Cardiac muscle cell (in vitro differentiated cells and primary cell): ENCODE measurements around the gene ADAMTS10. TPM values are rescaled to one million over a fixed set of nuclear protein-coding genes. Genes with fewer than 3 reads are reported as not detected.
A peak's percentile ranks its signal among the peaks of the same experiment; 100 is the strongest.

Experiments
- DNase-seq, 2 donors: peaks; one replicate each; pipeline versions ENCODE4 v3.0.0 to v3.0.0-alpha.2; 2010 to 2017; ENCODE audit warnings: low read depth in 1 of 2, low spot score in 1 of 2
- H3K27ac ChIP-seq: fragments of 200-600 bp; sonication (generic); 2 replicates; pipeline ENCODE4 v1.5.1; 2016
- H3K27me3 ChIP-seq: fragments of 200-600 bp; sonication (generic); 2 replicates; pipeline ENCODE4 v1.6.0; 2016; ENCODE audit warnings: control low read depth
- H3K36me3 ChIP-seq: fragments of 200-600 bp; sonication (generic); 2 replicates; pipeline ENCODE4 v1.5.1; 2016; ENCODE audit warnings: control low read depth
- H3K4me1 ChIP-seq: fragments of 200-600 bp; sonication (generic); 2 replicates; pipeline ENCODE4 v1.8.1; 2017; ENCODE audit warnings: low read depth, mild to moderate bottlenecking, mixed run types
- H3K4me3 ChIP-seq: fragments of 200-600 bp; sonication (generic); 2 replicates; pipeline ENCODE4 v1.5.1; 2016; ENCODE audit warnings: mild to moderate bottlenecking
- H3K9me3 ChIP-seq: fragments of 200-600 bp; sonication (generic); 2 replicates; pipeline ENCODE4 v1.5.1; 2017; ENCODE audit warnings: low read depth, mild to moderate bottlenecking, control low read depth
- polyA plus RNA-seq: library from polyadenylated mRNA; unstranded; fragments of >200 nt; fragmentation: Nextera tagmentation; extraction: Ambion mirVana; gene quantifications from 2 replicates; pipeline ENCODE4 v1.2.1, GENCODE V29; 2016
- total RNA-seq: library from RNA; depleted of rRNA; stranded (reverse); fragments of >200 nt; gene quantifications from 2 replicates; pipeline ENCODE4 v1.2.3, GENCODE V29; 2016
- TF ChIP-seq, protein P1 (sequence below): IDR thresholded peaks from 2 replicates; pipeline ENCODE4 v1.5.1; 2012; ENCODE audit warnings: low read depth, mild to moderate bottlenecking, low read length

Gene ADAMTS10
- total and polyA plus RNA-seq, 2 experiments from 2014 or later = 27.7 to 93.9 TPM

DNA sequence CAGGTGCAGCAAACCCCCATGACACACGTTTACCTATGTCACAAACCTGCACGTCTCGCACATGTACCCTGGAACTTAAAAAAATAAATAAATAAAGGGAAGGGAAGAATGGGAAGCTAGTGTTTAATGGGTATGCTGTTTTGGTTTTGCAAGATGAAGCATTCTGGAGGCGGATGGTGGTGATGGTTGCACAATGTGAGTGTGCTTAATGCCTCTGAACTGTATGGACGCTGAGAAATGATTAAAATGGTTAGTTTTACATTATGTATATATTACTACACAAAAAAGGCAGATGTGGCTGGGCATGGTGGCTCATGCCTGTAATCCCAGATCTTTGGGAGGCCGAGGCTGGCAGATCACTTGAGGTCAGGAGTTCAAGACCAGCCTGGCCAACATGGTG is 37.7 kb upstream of the ADAMTS10 start:
- Histone ChIP-seq H3K9me3 (no peaks in the 10 kb centered on the region), H3K27ac (no peak overlapping the region), H3K4me3 (no peak overlapping the region), H3K4me1 (no peaks in the 10 kb centered on the region), H3K36me3 (no peaks in the 10 kb centered on the region), H3K27me3 (no peaks in the 10 kb centered on the region)
- TF ChIP-seq, protein P1, sequence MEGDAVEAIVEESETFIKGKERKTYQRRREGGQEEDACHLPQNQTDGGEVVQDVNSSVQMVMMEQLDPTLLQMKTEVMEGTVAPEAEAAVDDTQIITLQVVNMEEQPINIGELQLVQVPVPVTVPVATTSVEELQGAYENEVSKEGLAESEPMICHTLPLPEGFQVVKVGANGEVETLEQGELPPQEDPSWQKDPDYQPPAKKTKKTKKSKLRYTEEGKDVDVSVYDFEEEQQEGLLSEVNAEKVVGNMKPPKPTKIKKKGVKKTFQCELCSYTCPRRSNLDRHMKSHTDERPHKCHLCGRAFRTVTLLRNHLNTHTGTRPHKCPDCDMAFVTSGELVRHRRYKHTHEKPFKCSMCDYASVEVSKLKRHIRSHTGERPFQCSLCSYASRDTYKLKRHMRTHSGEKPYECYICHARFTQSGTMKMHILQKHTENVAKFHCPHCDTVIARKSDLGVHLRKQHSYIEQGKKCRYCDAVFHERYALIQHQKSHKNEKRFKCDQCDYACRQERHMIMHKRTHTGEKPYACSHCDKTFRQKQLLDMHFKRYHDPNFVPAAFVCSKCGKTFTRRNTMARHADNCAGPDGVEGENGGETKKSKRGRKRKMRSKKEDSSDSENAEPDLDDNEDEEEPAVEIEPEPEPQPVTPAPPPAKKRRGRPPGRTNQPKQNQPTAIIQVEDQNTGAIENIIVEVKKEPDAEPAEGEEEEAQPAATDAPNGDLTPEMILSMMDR = no peak
- DNase-seq = peak in 1 of 2 donors; percentile 9

DNA sequence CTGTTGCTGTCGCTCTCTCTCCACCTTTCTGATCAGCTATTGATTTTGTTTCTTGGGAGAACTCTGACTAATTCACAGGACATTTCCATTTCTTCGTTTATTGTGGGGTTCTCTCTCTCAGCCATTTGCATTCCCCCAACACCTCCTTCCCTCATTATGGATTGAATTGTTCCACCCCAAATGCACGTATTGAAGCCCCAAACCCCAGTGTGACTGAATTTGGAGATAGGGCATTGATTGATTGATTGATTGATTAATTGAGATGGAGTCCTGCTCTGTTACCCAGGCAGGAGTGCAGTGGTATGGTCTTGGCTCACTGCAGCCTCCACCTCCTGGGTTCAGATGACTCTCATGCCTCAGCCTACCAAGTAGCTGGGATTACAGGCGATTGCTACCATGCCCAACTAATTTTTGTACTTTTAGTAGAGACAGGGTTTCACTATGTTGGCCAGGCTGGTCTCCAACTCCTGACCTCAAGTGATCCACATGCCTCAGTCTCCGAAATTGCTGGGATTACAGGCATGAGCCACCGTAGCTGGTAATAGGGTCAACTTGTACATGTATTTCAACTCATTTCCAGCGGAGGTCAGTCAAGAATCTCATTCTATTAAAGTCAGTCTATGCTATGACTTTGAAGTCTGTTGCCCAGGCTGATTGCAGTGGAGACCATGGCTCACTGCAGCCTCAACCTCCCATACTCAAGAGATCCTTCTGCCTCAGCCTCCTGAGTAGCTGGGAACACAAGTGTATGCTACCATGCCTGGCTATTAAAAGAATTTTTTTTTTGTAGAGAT is 33.5 kb upstream of the ADAMTS10 start:
- H3K27me3 ChIP-seq = no peaks in the 10 kb centered on the region
- no peak overlapping the region for H3K4me3 ChIP-seq
- TF ChIP-seq, protein P1 = no peak
- no peaks in the 10 kb centered on the region for H3K4me1 ChIP-seq
- no peak overlapping the region for H3K27ac ChIP-seq
- no peak for DNase-seq
- H3K36me3 ChIP-seq = no peaks in the 10 kb centered on the region
- H3K9me3 ChIP-seq = no peaks in the 10 kb centered on the region

DNA sequence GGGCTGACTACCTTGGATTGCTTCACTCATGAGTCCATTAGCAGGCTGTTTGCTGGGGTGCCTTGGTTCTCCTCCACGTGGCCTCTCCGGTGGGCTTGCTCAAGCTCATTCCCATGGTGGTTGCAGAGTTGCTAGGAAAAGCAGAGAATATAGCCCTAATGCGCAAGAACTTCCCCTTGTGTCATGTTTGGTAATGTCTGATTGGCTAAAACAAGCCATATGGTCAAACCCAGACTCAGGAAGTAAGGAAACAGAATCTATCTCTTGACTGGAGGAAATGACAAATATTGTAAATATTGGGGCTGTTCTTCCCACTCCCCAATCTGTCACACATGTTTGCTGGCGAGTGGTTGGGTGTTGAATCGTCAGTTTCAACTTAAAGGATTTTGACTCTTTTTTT is 32.0 kb upstream of the ADAMTS10 start:
- no peaks in the 10 kb centered on the region for H3K27me3 ChIP-seq
- no peak overlapping the region for H3K4me3 ChIP-seq
- DNase-seq = no peak
- H3K27ac ChIP-seq = no peak overlapping the region
- no peaks in the 10 kb centered on the region for H3K4me1 ChIP-seq
- TF ChIP-seq, protein P1 = no peak
- no peaks in the 10 kb centered on the region for H3K36me3 ChIP-seq
- no peaks in the 10 kb centered on the region for H3K9me3 ChIP-seq

DNA sequence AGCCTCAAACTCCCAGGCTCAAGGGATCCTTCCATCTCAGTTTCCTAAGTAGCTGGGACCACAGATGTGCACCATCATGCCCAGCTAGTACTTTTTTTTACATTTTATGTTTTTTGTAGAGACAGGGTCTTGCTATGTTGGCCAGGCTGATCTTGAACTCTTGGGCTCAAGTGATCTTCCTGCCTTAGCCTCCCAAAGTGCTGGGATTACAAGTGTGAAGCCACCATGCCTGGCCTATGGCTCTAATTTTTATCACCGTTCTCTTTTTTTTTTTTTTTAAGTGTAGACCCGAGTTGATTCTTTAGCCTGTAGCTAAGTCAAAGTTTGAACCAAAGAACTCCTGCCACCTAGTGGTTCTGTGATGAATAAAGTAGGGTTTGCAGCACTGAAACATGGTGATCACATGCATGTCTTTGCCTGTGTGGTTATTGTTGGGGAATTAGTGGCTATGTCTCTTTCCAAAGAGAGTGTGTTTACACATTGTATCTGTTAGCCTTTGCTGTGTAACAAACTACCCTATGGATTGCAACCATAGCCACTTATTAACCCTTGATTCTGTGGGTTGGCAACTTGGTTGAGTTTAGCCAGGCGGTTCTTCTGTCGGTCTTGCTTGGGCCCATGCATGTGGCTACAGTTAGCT is 31.5 kb upstream of the ADAMTS10 start:
- Histone ChIP-seq H3K4me1 (no peaks in the 10 kb centered on the region), H3K9me3 (no peaks in the 10 kb centered on the region), H3K27me3 (no peaks in the 10 kb centered on the region), H3K27ac (no peak overlapping the region), H3K36me3 (no peaks in the 10 kb centered on the region), H3K4me3 (no peak overlapping the region)
- TF ChIP-seq, protein P1 = peak; percentile 59
- DNase-seq = peak; percentile 33 to 79

DNA sequence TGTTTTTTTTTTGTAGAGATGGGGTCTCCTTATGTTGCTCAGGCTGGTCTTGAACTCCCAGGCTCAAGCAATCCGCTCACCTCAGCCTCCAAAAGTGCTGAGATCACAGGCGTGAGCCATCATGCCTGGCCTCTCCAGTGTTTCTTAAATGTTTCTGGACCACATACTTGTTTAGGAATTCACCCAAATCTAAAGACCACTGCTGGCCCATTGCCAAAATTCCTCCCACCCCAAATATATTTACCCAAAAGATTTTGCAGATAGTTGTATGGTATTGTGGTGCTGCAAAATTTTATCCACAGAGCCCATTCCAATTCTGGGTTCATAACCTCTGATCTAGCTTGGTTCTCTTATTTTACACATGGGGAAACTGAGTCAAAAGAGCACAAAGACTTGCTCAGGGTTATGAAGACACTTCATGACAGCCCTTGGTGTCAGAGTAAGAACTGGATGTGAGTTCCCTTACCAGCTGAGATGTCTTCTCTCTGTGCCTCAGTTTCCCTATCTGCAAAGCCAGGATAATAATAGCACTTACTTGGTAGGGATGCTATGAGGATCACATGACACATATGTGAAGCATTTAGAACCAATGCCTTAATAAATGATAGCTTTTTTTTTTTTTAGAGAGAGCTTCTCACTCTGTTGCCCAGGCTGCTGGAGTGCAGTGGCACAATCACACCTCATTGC is 30.8 kb upstream of the ADAMTS10 start:
- H3K27ac ChIP-seq = no peak overlapping the region
- H3K9me3 ChIP-seq = no peaks in the 10 kb centered on the region
- no peak for DNase-seq
- H3K36me3 ChIP-seq = no peaks in the 10 kb centered on the region
- H3K4me1 ChIP-seq = no peaks in the 10 kb centered on the region
- no peak overlapping the region for H3K4me3 ChIP-seq
- H3K27me3 ChIP-seq = no peaks in the 10 kb centered on the region
- TF ChIP-seq, protein P1 = no peak
